Stimulated activated CD4-positive, alpha-beta T cell treated with anti-CD3 and anti-CD28 coated beads, Interleukin-4, amount 100 ng/mL, for 1 hour (primary cell): ENCODE measurements around the gene NFIB.

Source experiments
- DNase-seq: peaks from one replicate; pipeline ENCODE4 v3.0.0-alpha.2; 2020

Gene NFIB

GRCh38 chr9:14271093-14271673, 42.8 kb downstream of the NFIB start:
- no peak for DNase-seq

- no peak for DNase-seq
Measured at GRCh38 chr9:14270358-14271092, 43.4 kb downstream of the NFIB start.

DNA sequence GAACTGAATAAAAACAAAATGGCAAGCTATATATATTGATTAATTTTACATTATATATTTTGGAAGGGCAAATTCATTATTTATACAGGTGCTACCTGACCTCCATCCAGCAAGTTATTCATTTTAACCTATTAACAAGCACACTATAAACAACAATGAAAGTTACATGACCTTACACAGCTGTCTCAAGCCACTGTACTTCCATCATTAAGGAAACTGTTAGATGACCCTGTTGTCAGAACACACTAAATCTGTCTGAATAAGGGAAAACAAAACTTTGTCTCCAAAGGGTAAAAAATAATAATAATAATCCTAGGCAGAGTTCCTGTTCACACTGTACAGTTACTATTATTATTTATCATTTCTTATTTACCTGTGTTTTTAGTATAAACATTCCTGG, 44.0 kb downstream of the NFIB start:
- DNase-seq = no peak

- DNase-seq = no peak
Measured at GRCh38 chr9:14263707-14264483, 50.0 kb downstream of the NFIB start.

DNA sequence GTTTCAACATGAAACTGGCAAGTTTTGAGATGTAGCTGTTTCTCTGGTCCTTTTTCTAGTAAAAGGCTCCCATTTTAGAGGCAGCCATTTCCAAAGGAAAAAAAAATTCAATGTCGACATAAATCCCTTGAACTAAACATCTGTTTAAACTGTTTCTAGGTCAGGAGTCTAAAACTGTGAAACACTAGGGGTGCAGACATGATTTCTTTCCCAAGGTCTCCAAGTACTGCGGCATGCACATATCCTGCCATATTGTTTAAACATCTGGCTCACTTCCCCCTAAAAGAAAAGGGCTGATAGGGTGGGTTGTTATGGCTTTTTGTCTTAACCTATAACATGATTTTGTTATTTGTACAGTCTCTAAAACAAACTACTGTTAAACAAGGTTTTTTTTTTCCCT, 51.1 kb downstream of the NFIB start:
- DNase-seq = no peak

DNA sequence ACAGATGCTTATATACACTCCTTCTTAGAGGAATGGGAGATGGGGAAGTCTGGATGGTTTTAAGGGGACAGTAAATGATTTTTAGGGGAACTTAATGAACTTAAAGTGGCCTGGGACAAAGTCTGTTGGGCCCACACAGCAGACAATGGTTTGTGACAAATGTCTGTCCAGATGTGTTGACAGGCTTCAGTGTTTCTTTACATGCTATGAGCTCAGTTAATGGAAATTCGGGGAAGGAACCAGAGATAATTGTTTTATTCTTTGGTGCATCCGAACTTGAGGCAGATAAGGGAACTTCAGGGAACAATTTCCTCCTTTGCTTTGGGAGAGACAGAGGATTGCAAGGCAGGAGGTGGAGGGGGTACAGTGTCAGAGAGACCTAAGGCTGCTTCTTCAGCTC, 52.3 kb downstream of the NFIB start:
- no peak for DNase-seq

- no peak for DNase-seq
Measured at GRCh38 chr9:14260101-14260500, 53.8 kb downstream of the NFIB start.

DNA sequence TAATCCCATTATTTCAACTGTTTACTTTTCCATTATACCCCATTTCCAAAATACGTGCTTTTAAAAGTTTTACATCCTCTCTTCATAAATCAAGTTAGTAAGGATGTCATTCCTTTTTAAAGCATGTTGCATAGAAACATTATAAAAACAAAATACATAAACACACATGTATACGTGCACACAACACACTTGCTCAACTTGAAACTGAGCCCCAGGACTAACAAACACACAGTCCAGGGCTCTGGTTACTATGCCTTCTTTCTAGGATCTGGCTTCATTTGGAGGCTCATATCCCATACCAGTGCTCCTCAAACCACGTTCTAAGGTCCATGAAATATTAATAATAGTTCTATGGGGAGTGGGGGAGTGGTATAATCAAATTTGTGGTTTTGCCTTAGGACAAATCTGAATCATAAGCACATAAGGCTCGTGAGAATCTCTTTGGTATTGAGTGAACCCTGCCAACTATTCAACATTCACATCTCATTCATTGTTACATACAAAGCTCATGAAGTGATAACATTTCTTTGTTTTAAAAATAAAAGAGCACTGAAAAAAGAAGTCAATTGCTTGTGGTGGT, 55.2 kb downstream of the NFIB start:
- DNase-seq = no peak

- DNase-seq = no peak
Measured at GRCh38 chr9:14258156-14258555, 55.8 kb downstream of the NFIB start.

DNA sequence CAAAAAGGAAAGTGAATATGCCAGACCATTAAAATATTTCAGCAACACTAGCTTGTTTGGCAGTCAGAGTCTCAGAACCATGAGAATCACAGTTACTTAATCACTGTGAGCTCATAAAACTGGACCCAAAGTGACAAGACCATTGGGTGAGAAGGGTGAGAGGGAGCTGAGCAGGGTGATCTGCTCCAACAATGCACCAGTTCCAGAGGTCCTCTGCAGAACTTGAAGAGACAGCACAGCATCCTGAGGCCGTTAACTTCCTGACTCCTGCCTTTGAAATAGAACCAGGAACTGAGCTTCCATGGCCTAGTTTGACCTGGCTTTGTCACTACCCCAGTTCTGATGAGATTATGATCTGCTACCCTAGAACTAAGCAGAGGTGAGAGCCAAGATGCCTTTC, 57.4 kb downstream of the NFIB start:
- DNase-seq = no peak

- DNase-seq = no peak
Measured at GRCh38 chr9:14251154-14252071, 62.5 kb downstream of the NFIB start.

DNA sequence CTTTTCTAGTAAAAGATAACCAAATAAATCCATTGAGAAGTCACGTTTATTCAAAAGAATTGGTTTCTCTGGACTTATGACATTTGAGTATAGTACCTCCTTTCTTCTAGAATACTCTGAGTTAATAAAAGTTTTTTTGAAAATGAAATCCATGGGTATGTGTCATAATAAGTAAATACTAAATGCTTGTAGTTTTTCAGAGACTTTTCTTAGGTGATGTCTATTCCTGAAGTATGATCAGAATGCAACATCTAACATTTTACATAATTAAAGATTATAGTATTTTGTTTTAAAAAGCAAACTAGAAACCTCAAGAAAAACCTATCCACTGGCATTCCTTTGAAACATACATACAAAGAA, 63.2 kb downstream of the NFIB start:
- DNase-seq = no peak

GRCh38 chr9:14249527-14249926, 64.4 kb downstream of the NFIB start:
- DNase-seq = no peak

DNA sequence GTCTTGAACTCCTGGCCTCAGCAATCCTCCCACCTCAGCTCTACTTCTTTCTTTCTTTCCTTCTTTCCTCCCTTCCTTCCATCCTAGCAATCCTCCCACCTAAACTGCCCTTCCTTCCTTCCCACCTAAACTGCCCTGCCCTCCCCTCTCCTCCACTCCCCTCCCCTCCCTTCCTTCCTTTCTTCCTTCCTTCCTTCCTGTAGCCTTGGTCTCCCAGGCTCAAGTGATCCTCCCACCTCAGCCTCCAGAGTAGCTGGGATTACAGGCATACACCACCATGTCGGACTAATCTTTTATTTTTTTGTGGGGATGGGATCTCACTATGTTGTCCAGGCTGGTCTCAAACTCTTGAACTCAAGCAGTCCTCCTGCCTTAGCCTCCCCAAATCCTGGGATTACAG, 65.8 kb downstream of the NFIB start:
- DNase-seq = no peak

DNA sequence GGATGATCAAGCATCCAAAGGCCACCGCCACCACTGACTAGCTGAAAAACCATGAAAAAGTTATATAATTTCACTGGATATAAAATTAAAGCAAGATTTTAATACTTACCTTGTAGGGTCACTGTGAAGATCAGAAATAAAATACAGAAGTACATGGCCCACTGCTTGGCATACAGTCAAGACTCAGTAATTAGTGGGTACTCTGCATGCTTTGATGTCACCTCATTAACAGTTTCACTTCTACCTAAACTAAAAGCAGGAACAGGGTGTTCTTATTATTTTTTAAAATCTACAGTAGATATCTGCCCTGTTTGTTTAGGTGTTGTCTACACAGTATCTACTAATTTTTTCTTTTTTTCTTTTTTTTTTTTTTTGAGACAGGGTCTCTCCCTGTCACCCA, 66.4 kb downstream of the NFIB start:
- DNase-seq = no peak

DNA sequence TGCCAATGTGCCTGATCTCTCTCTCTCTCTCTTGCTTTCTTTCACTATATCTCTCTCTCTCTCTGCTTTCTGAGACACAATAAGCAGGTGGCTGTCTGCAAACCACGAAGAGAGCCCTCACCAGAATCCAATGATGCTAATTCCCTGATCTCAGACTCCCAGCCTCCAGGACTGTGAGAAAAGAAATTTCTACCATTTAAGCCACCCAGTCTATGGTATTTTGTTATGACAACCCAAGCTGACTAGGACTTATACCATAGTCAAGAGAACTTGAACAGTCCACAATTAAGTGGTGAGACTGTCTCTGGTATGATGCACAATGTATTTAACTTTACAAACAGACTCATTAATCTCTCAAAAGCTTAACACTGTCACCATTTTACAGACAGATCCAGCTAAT, 67.0 kb downstream of the NFIB start:
- DNase-seq = no peak

DNA sequence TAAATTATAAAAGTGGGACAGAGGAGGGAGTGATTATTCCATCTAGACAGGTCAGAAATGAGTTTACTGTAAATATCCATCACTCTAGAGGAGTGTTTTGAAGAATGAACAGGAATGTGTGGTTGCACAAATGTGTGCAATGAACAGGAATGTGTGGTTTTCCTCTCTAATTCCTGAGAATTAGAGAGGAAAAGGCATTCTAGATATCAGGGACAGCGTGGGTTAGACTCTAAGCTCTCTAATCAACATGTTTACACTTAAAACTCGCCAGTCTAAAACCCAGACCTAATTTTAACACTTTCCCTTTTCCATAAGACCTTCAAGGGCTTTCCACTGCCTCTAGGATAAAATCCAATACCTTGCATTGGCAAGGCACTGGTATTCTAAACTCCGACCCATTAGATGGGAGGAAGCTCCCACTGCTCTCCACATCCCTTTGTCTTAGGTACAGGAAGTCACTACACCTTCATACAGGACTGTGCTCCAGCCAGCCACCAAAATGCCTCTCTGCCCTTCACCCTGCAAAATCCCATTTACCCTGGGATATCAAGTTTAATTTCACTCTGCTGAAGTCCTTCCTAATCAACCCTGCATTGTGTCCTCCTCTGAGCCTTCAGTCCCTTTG, 67.9 kb downstream of the NFIB start:
- DNase-seq = no peak

DNA sequence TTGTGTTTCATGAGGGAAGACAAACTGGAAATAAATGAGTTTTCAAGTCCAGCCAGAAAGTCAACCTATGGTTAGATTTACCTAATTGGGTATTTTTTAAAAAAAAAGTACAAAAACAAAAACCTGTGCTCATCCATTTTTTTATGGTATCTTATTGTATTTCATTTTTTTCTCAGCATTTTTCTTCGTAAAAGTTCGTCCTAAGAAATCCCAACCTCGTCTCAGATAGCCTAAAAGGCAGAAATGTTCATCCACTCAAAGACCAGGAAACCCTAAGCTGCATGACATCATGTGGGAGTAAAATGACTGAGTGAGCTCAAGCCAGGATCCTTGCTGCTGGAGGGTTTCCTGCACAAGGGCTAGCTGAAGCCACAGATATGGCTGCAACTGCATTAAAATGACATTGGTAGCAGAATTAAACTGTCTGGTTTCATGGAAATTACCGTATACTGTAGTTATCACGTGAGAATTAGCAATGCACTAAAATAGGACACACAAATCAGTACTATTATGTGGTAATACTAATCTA, 70.4 kb downstream of the NFIB start:
- DNase-seq = no peak

GRCh38 chr9:14242150-14242805, 71.7 kb downstream of the NFIB start:
- no peak for DNase-seq

DNA sequence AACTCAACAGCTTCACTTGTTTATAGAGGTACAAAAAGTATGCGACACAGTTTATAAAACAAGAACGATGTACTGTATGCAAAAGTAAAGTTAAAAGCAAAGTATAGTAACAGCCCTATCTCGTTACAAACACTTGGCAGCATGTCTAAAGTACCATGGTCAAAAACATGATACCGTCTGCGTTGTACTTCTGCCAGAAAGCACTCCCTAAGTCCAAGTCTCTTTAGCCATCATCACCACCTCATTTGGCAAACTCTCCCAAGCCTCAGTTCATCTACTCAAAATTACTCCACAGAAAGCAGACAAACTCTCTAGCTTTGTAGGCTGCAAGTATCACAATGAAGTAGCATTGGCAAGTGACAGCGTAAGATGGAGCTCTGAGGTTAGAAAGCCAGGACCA, 73.4 kb downstream of the NFIB start:
- no peak for DNase-seq

- no peak for DNase-seq
Measured at GRCh38 chr9:14238518-14238917, 75.4 kb downstream of the NFIB start.

- no peak for DNase-seq
Measured at GRCh38 chr9:14238079-14238478, 75.9 kb downstream of the NFIB start.
